OCI-LY7 (cell line): ENCODE results near the gene OR6Y1. TPM values are rescaled to one million over a fixed set of nuclear protein-coding genes. Genes with fewer than 3 reads are reported as not detected.

Experiments used
- BruUV-seq: library from RNA; stranded (reverse); fragments of 400-500 nt; replicated peaks from 2 replicates; lab custom pipeline; 2021; lab: Mats Ljungman, UMichigan
- CTCF ChIA-PET: fragments of 300-600 bp; sonication (Branson Sonifier 250); formaldehyde crosslinking; loops from one replicate; lab custom pipeline; 2022; ENCODE audit warnings: antibody characterized with exemption; ENCODE audit not compliant: unreplicated experiment; lab: Charles Lee
- POLR2A ChIA-PET: fragments of 300-600 bp; sonication (Branson Sonifier 250); formaldehyde crosslinking; loops from one replicate; lab custom pipeline; 2022; ENCODE audit warnings: antibody characterized with exemption; lab: Charles Lee
- DNase-seq: peaks from one replicate; pipeline ENCODE4 v3.0.0-alpha.2; 2015; ENCODE audit warnings: low spot score
- H2AFZ ChIP-seq: fragments of 200-600 bp; sonication (generic), shearing (Covaris generic); 2 replicates; pipeline ENCODE4 v1.6.1; 2014; ENCODE audit warnings: mild to moderate bottlenecking, antibody characterized with exemption, low read length, moderate library complexity
- H3K27ac ChIP-seq: fragments of 200-600 bp; sonication (generic); 2 replicates; pipeline ENCODE4 v1.5.1; 2014; ENCODE audit warnings: mixed run types, low read depth, mild to moderate bottlenecking, moderate library complexity, low read length, inconsistent platforms; ENCODE audit not compliant: poor library complexity, severe bottlenecking
- H3K36me3 ChIP-seq: fragments of 200-600 bp; sonication (generic); 2 replicates; pipeline ENCODE4 v1.6.1; 2014; ENCODE audit warnings: mild to moderate bottlenecking, antibody characterized with exemption, low read length, moderate library complexity, mixed read lengths; ENCODE audit not compliant: insufficient read depth
- H3K4me1 ChIP-seq: fragments of 200-600 bp; sonication (generic); 2 replicates; pipeline ENCODE4 v1.5.1; 2014; ENCODE audit warnings: mild to moderate bottlenecking, low read length; ENCODE audit not compliant: insufficient read depth, poor library complexity, severe bottlenecking
- H3K4me2 ChIP-seq: fragments of 200-600 bp; sonication (generic); 2 replicates; pipeline ENCODE4 v1.6.1; 2014; ENCODE audit warnings: mild to moderate bottlenecking, low read length
- H3K4me3 ChIP-seq: fragments of 200-600 bp; sonication (generic); 2 replicates; pipeline ENCODE4 v1.5.1; 2014; ENCODE audit warnings: mild to moderate bottlenecking, low read depth, low read length; ENCODE audit not compliant: poor library complexity, severe bottlenecking
- H3K79me2 ChIP-seq: fragments of 200-600 bp; sonication (generic); 2 replicates; pipeline ENCODE4 v1.6.1; 2016; ENCODE audit warnings: low read depth, mild to moderate bottlenecking, low read length, moderate library complexity, mixed read lengths; ENCODE audit not compliant: insufficient read depth
- H3K9me2 ChIP-seq: fragments of 200-600 bp; sonication (generic); 2 replicates; pipeline ENCODE4 v1.6.1; 2016; ENCODE audit warnings: mild to moderate bottlenecking, low read length, mixed read lengths; ENCODE audit not compliant: insufficient read depth
- H3K9me3 ChIP-seq: fragments of 200-600 bp; sonication (generic); 2 replicates; pipeline ENCODE4 v1.6.1; 2014; ENCODE audit warnings: mild to moderate bottlenecking, mixed run types, low read length, mixed read lengths
- H4K20me1 ChIP-seq: fragments of 200-600 bp; sonication (generic); 2 replicates; pipeline ENCODE4 v1.6.1; 2014; ENCODE audit warnings: mild to moderate bottlenecking, antibody characterized with exemption, low read length, moderate library complexity, mixed read lengths; ENCODE audit not compliant: insufficient read depth
- CTCF ChIP-seq: fragments of 200-600 bp; sonication (generic); conservative IDR thresholded peaks from 2 replicates; pipeline ENCODE4 v1.5.1; 2014; ENCODE audit warnings: mild to moderate bottlenecking, antibody characterized with exemption, low read length, moderate library complexity, mixed read lengths
- EZH2phosphoT487 ChIP-seq: fragments of 200-600 bp; sonication (generic); IDR thresholded peaks from 2 replicates; pipeline ENCODE4 v1.6.1; 2018; ENCODE audit warnings: low read depth, borderline replicate concordance, mild to moderate bottlenecking, mixed run types, antibody characterized with exemption, low read length, moderate library complexity, mixed read lengths
- intact Hi-C: fragments of 100-400 bp; cut with micrococcal nuclease; formaldehyde crosslinking; loops from one replicate; pipeline ENCODE4 v1.10.0; 2022; ENCODE audit not compliant: unreplicated experiment
- total RNA-seq, 2 experiments: library from RNA; depleted of rRNA in 1 of 2; stranded (reverse); fragments of >200 nt in 1 of 2; shearing (Covaris generic) in 1 of 2; gene quantifications; 2 replicates each; pipeline ENCODE4 v1.2.3, GENCODE V29; 2014 to 2022

OR6Y1 gene
- total RNA-seq, 2 experiments from 2014 or later = not detected

GRCh38 chr1:158572226-158572625 is 18.0 kb upstream of the OR6Y1 start:
- BruUV-seq = no TSS peak
- ChIA-PET POLR2A (no interaction called here), CTCF (no interaction called here)
- Histone ChIP-seq H3K4me1 (no peaks in the 10 kb centered on the region), H3K79me2 (no peaks in the 10 kb centered on the region), H4K20me1 (no peaks in the 10 kb centered on the region), H2AFZ (no peak overlapping the region), H3K9me2 (no peaks in the 10 kb centered on the region), H3K9me3 (no peaks in the 10 kb centered on the region), H3K27ac (no peak overlapping the region), H3K36me3 (no peaks in the 10 kb centered on the region), H3K4me2 (no peak overlapping the region), H3K4me3 (no peak overlapping the region)
- TF ChIP-seq EZH2phosphoT487 (no peak), CTCF (no peak)
- intact Hi-C loops = no loop called here
- no peak for DNase-seq

GRCh38 chr1:158570480-158570879 is 16.3 kb upstream of the OR6Y1 start, which contains the start of gene OR6P1:
TSS of gene OR6P1 (minus strand) at chr1:158570580. CDS start at chr1:158563604, 6,976 bp downstream.
- intact Hi-C loops = no loop called here
- Histone ChIP-seq H3K79me2 (no peaks in the 10 kb centered on the region), H3K27ac (no peak within 1 kb of the TSS), H4K20me1 (no peaks in the 10 kb centered on the region), H3K9me3 (no peaks in the 10 kb centered on the region), H3K4me2 (no peak within 1 kb of the TSS), H3K9me2 (no peaks in the 10 kb centered on the region), H3K4me1 (no peaks in the 10 kb centered on the region), H3K4me3 (no peak within 1 kb of the TSS), H3K36me3 (no peaks in the 10 kb centered on the region), H2AFZ (no peak within 1 kb of the TSS)
- CTCF ChIA-PET = no interaction called here
- POLR2A ChIA-PET = no interaction called here
- TF ChIP-seq CTCF = no peak
- TF ChIP-seq EZH2phosphoT487 = no peak
- BruUV-seq = no TSS peak
- DNase-seq = no peak

- Histone ChIP-seq H3K4me1 (peaks cover 18% of the 10 kb centered on the region), H3K9me3 (no peaks in the 10 kb centered on the region; the same call in 1 of the 2 replicates), H3K9me2 (no peaks in the 10 kb centered on the region), H3K4me3 (peak overlapping the region; percentile 32), H3K27ac (peak overlapping the region; percentile 58), H4K20me1 (no peaks in the 10 kb centered on the region), H3K79me2 (no peaks in the 10 kb centered on the region), H3K4me2 (peak overlapping the region; percentile 60), H2AFZ (peak overlapping the region; percentile 99), H3K36me3 (no peaks in the 10 kb centered on the region)
- POLR2A ChIA-PET = interaction anchor here (0.7 kb wide), 1 partner anchor 264 kb away, joined by 3 read pairs; no protein-coding TSS in a partner anchor
- intact Hi-C loops = loop anchor here (10.0 kb wide), 3 partner anchors 400 to 510 kb away; partner anchors contain the start of genes AIM2 and IFI16
- TF ChIP-seq EZH2phosphoT487 (no peak), CTCF (no peak)
- CTCF ChIA-PET = no interaction called here
- DNase-seq = peak; percentile 78
- BruUV-seq = no TSS peak
Observed at GRCh38 chr1:158564608-158565007, 10.4 kb upstream of the OR6Y1 start.
